RWPE2 (cell line): ENCODE data around the gene SOCS6.
"Not testable (repeated sequence)": the region's sequence is repeated elsewhere in the genome, so short reads cannot be mapped to it uniquely, and the experiment has no call there.

Experiments
- ATAC-seq: fragments of 200-7000 bp; cut with Tn5 transposase; 3 replicates; pipeline ENCODE4 v1.9.1; 2021; ENCODE audit warnings: low read depth
- DNase-seq: peaks from one replicate; pipeline ENCODE4 v3.0.0-alpha.2; 2020; ENCODE audit warnings: low spot score
- H3K27ac ChIP-seq: fragments of 450-650 bp; 2 replicates; pipeline ENCODE4 v1.5.1; 2017; ENCODE audit warnings: mild to moderate bottlenecking; ENCODE audit not compliant: poor library complexity, severe bottlenecking
- H3K27me3 ChIP-seq: fragments of 250-450 bp; sonication (Bioruptor Pico); 2 replicates; pipeline ENCODE4 v1.5.1; 2021; ENCODE audit warnings: mild to moderate bottlenecking, moderate library complexity; ENCODE audit not compliant: insufficient read depth, poor library complexity, severe bottlenecking
- H3K36me3 ChIP-seq: fragments of 250-450 bp; sonication (Bioruptor Pico); 2 replicates; pipeline ENCODE4 v1.5.1; 2020; ENCODE audit warnings: low read depth, mild to moderate bottlenecking, moderate library complexity
- H3K4me1 ChIP-seq: fragments of 250-450 bp; sonication (Bioruptor Pico); 2 replicates; pipeline ENCODE4 v1.5.1; 2021; ENCODE audit warnings: mild to moderate bottlenecking, moderate library complexity; ENCODE audit not compliant: insufficient read depth, poor library complexity, severe bottlenecking
- H3K4me3 ChIP-seq: fragments of 250-450 bp; sonication (Bioruptor Pico); 2 replicates; pipeline ENCODE4 v1.5.1; 2021; ENCODE audit warnings: mild to moderate bottlenecking, moderate library complexity; ENCODE audit not compliant: severe bottlenecking
- H3K9me3 ChIP-seq: fragments of 250-450 bp; sonication (Bioruptor Pico); 2 replicates; pipeline ENCODE4 v1.5.1; 2021; ENCODE audit warnings: mild to moderate bottlenecking, moderate library complexity; ENCODE audit not compliant: severe bottlenecking
- TF ChIP-seq, protein P1 (sequence below): fragments of 450-650 bp; IDR thresholded peaks from one replicate; pipeline ENCODE4 v1.5.1; 2017; ENCODE audit warnings: mild to moderate bottlenecking, moderate library complexity; ENCODE audit not compliant: poor library complexity, severe bottlenecking

SOCS6 gene

DNA sequence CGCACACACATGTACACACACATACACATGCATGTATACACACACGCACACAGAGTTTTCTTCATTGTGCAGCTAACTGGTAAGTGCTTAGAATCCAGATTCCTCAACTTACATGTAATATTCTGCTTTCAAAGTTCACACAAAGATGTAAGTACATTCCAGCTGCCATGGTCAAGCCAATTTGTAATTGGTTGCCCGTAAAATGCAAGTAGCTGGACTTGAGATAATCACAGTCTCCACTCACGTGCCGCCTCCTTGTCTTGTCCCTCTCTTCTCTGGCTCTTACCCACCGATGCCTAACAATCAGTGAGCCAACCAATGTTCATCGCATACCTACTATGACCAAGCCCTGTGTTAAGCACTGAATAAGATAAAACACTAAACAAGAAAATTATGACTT, 77.8 kb downstream of the SOCS6 start:
- Histone ChIP-seq H3K27me3 (no peaks in the 10 kb centered on the region), H3K9me3 (no peaks in the 10 kb centered on the region), H3K4me3 (no peak overlapping the region), H3K4me1 (peaks cover 25% of the 10 kb centered on the region), H3K36me3 (no peaks in the 10 kb centered on the region), H3K27ac (peak overlapping the region; percentile 19)
- ATAC-seq (no peak), DNase-seq (no peak)
- TF ChIP-seq, protein P1, sequence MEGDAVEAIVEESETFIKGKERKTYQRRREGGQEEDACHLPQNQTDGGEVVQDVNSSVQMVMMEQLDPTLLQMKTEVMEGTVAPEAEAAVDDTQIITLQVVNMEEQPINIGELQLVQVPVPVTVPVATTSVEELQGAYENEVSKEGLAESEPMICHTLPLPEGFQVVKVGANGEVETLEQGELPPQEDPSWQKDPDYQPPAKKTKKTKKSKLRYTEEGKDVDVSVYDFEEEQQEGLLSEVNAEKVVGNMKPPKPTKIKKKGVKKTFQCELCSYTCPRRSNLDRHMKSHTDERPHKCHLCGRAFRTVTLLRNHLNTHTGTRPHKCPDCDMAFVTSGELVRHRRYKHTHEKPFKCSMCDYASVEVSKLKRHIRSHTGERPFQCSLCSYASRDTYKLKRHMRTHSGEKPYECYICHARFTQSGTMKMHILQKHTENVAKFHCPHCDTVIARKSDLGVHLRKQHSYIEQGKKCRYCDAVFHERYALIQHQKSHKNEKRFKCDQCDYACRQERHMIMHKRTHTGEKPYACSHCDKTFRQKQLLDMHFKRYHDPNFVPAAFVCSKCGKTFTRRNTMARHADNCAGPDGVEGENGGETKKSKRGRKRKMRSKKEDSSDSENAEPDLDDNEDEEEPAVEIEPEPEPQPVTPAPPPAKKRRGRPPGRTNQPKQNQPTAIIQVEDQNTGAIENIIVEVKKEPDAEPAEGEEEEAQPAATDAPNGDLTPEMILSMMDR = no peak

DNA sequence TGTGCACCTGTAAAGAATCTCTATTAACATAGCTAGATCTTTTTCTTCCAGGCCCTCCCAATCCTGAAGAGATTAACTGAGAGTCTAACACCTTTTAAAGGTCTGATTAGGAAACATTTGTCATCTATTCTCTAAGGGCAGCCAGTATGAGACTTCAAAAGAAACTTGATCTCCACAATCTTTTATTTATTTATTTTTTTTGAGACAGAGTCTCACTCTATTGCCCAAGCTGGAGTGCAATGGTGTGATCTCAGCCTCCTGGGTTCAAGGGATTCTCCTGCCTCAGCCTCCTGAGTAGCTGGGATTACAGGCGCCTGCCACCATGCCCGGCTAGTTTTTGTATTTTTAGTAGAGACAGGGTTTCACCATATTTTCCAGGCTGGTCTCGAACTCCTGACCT, 78.5 kb downstream of the SOCS6 start:
- H3K4me1 ChIP-seq = peaks cover 32% of the 10 kb centered on the region
- DNase-seq, H3K9me3 ChIP-seq, H3K4me3 ChIP-seq, ATAC-seq, H3K36me3 ChIP-seq, H3K27ac ChIP-seq, H3K27me3 ChIP-seq: not testable (repeated sequence)

DNA sequence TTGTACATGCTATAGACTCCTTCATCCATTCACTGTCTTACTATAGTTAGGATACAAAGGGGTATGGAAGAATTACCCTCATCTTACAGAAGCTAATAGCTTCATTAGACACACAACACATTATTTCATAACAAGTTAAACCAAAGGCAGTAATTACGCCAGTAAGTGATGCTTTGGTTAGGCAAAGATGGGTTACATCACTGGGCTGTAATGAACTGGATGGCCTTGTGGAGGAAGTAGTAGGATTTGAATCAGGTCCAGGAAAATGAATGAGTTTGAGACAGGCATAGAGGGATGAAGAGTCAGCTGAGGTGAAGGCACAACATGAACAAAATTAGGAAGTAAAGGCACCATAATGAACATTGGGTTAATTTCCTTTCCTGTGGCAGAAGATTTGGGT, 80.1 kb downstream of the SOCS6 start:
- H3K27ac ChIP-seq = no peak overlapping the region
- H3K4me1 ChIP-seq = peaks cover 41% of the 10 kb centered on the region
- TF ChIP-seq, protein P1 = no peak
- DNase-seq (no peak), ATAC-seq (no peak)
- no peaks in the 10 kb centered on the region for H3K36me3 ChIP-seq
- no peaks in the 10 kb centered on the region for H3K27me3 ChIP-seq
- no peak overlapping the region for H3K4me3 ChIP-seq
- no peaks in the 10 kb centered on the region for H3K9me3 ChIP-seq

DNA sequence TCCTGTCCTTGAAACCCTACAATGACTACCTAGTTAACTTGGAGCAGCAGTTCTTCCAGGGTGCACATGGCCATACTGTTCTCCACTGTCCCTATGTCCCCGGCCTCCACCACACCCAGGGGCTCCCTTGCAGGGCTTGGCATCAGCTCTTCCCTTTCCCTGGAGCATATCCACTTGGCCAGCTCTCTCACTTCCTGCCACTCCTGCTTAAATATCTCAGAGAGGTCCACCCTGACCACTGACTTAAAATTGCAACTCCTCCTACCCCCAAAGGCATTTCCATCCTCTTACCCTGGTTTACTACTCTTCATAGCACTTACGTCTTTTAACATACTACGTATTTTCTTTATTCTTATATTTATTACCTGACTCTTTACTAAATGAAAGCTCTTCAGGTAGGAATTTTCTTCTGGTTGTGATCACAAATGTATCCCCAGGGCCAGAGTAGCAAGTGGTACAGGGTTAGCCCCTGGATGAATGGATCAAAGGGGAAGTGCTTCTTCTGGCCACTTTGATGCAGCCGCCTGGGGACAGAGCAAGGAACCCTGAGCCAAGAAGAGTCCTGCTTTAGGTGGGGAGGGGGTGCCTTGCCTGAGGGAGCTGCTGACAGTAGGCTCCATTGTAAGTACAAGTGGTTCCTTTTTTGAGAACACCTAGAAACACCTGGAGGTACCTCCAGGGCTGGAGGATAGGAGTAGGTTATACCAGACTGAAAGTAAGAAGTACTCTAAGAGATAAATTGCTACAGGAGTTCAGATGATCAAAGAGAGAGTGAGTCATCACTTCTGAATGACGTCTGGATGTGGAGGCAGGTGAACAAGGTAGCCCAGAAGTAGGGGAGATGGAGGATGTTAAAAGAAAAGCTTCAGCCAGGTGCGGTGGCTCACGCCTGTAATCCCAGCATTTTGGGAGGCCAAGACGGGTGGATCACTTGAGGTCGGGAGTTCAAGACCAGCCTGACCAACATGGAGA, 82.2 kb downstream of the SOCS6 start:
- DNase-seq (no peak), ATAC-seq (peak; percentile 65)
- Histone ChIP-seq H3K36me3 (no peaks in the 10 kb centered on the region), H3K4me1 (peaks cover 34% of the 10 kb centered on the region), H3K9me3 (no peaks in the 10 kb centered on the region), H3K4me3 (no peak overlapping the region), H3K27me3 (no peaks in the 10 kb centered on the region), H3K27ac (peak overlapping the region; percentile 88)
- TF ChIP-seq, protein P1 = no peak

DNA sequence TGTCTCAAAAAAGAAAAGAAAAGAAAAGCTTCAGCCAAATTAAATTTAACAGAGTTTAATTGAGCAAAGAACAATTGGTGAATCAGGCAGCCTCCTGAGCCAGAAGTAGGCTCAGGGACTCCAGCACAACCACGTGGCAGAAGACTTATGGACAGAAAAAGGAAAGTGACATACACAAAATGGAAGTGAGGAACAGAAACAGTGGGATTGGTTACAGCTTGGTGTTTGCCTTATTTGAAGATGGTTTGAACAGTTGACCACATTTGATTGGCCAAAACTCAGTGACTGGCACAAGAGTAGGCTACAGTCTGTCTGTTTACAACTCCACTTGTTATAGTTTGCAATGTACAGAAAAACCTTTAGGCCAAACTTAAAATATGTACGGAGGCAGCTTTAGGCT, 83.1 kb downstream of the SOCS6 start:
- no peaks in the 10 kb centered on the region for H3K27me3 ChIP-seq
- no peaks in the 10 kb centered on the region for H3K36me3 ChIP-seq
- H3K27ac ChIP-seq = peak overlapping the region; percentile 88
- TF ChIP-seq, protein P1 = no peak
- H3K9me3 ChIP-seq = no peaks in the 10 kb centered on the region
- DNase-seq (no peak), ATAC-seq (no peak)
- no peak overlapping the region for H3K4me3 ChIP-seq
- peaks cover 33% of the 10 kb centered on the region for H3K4me1 ChIP-seq
